Upper lobe of left lung (tissue), 6 donors: Measurements from ENCODE around the gene HSPB7. TPM values are rescaled to one million over a fixed set of nuclear protein-coding genes. Genes with fewer than 3 reads are reported as not detected.
"Not testable (repeated sequence)": the region's sequence is repeated elsewhere in the genome, so short reads cannot be mapped to it uniquely, and the experiment has no call there.

Source experiments
- ATAC-seq, 2 donors: fragments of 200-7000 bp; cut with Tn5 transposase; one replicate each; pipeline ENCODE4 v1.9.1; 2022; ENCODE audit warnings: mild to moderate bottlenecking in 2 of 2, moderate library complexity in 2 of 2; ENCODE audit not compliant: low FRiP score in 2 of 2
- DNase-seq, 2 donors: peaks; one replicate each; pipeline ENCODE4 v3.0.0-alpha.2; 2019 to 2020
- H3K27ac ChIP-seq, 4 donors: fragments of 200-600 bp; sonication (generic); one replicate each; pipeline ENCODE4 v1.5.1; 2016 to 2019
- H3K27me3 ChIP-seq, 4 donors: fragments of 200-600 bp; sonication (generic); one replicate each; pipeline ENCODE4 v1.5.1; 2017 to 2019
- H3K36me3 ChIP-seq, 4 donors: fragments of 200-600 bp; sonication (generic); one replicate each; pipeline ENCODE4 v1.5.1; 2016 to 2019
- H3K4me1 ChIP-seq, 4 donors: fragments of 200-600 bp; sonication (generic); one replicate each; pipeline ENCODE4 v1.5.1; 2018 to 2019
- H3K4me3 ChIP-seq, 4 donors: fragments of 200-600 bp; sonication (generic); one replicate each; pipeline ENCODE4 v1.5.1; 2017 to 2019; ENCODE audit warnings: mild to moderate bottlenecking in 2 of 4, moderate library complexity in 1 of 4
- H3K9me3 ChIP-seq, 4 donors: fragments of 200-600 bp; sonication (generic); one replicate each; pipeline ENCODE4 v1.5.1; 2018 to 2019
- CTCF ChIP-seq, 6 experiments: fragments of 450-650 bp in 4 of 6; fragments of 200-600 bp in 2 of 6; sonication (generic) in 2 of 6; IDR thresholded peaks; one replicate each; pipeline ENCODE4 v1.5.1; 2016 to 2019; ENCODE audit warnings: antibody characterized with exemption in 6 of 6
- EP300 ChIP-seq, 4 donors: sonication (generic); formaldehyde crosslinking; IDR thresholded peaks; one replicate each; pipeline ENCODE4 v1.5.1; 2017; ENCODE audit warnings: antibody characterized with exemption in 4 of 4, control low read depth in 2 of 4
- POLR2A ChIP-seq, 4 donors: fragments of 450-650 bp; IDR thresholded peaks; one replicate each; pipeline ENCODE4 v1.5.1; 2016 to 2017; ENCODE audit warnings: antibody characterized with exemption in 4 of 4, mild to moderate bottlenecking in 2 of 4
- POLR2AphosphoS5 ChIP-seq, 2 donors: sonication (generic); formaldehyde crosslinking; IDR thresholded peaks; one replicate each; pipeline ENCODE4 v1.5.1; 2017; ENCODE audit warnings: antibody characterized with exemption in 2 of 2
- WGBS, 2 donors: methylation state at CpG; one replicate each; pipeline ENCODE4 v1.1.5; 2017 to 2018; 5-methylcytosine and 5-hydroxymethylcytosine counted together
- total RNA-seq, 6 donors: library from RNA; depleted of rRNA in 4 of 6; stranded (reverse); fragments of >200 nt in 4 of 6; gene quantifications; one replicate each; pipeline versions ENCODE4 v1.1.0 to v1.2.1, GENCODE V29; 2016 to 2021
- donor health status: DM: no; HTN: no; CAD: no; lungs with moderate emphysema.
- donor health status: DM: no; HTN: yes; CAD: no; lungs with severe emphysema.

The HSPB7 gene
- total RNA-seq, 6 donors from 2014 or later = 1.0 to 9.2 (median 3.0) TPM

DNA sequence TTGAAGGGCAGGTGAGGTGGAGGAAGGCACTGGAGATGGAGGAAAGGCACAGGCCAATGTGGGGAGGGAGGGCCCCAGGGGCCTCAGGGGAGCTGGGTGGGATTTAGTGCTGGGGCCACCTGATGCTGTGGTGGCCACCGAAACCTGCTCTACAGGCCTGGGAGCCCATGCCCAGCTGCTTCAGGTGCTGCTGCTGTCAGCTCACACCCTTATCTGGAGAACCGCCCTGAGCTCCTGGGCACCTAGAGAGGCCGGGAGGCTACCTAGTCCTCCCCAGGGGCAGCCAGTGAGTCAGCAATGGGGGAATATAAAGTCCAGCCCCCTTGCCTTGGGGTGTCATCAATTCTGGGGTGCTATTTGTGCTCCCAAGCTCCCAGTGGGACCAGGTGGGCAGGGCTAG lies 43.4 kb upstream of the HSPB7 start:
- no peaks in the 10 kb centered on the region for H3K27me3 ChIP-seq
- H3K27ac ChIP-seq = no peak overlapping the region
- H3K4me1 ChIP-seq = peaks cover 0 to 5% (median 2%) of the 10 kb centered on the region in 4 donors
- no peak overlapping the region for H3K4me3 ChIP-seq
- TF ChIP-seq POLR2A (IDR thresholded peaks at IDR 0.05) (no peak), CTCF (IDR thresholded peaks at IDR 0.05) (no peak), POLR2AphosphoS5 (IDR thresholded peaks at IDR 0.05) (no peak), EP300 (IDR thresholded peaks at IDR 0.05) (no peak)
- ATAC-seq (no peak), DNase-seq (no peak)
- H3K9me3 ChIP-seq = no peaks in the 10 kb centered on the region
- WGBS, 2 donors = 79% methylated on average over 3 of the region's 3 CpGs; no CpG with 5 or more reads in 1 of the 2 donors
- no peaks in the 10 kb centered on the region for H3K36me3 ChIP-seq

- H3K27ac ChIP-seq, DNase-seq, H3K9me3 ChIP-seq, H3K27me3 ChIP-seq, H3K4me1 ChIP-seq, H3K4me3 ChIP-seq, ATAC-seq, H3K36me3 ChIP-seq: not testable (repeated sequence)
- WGBS, 2 donors = 76% methylated on average over 10 of the region's 20 CpGs; no CpG with 5 or more reads in 1 of the 2 donors
Measured at GRCh38 chr1:16058394-16059120, 40.7 kb upstream of the HSPB7 start.

DNA sequence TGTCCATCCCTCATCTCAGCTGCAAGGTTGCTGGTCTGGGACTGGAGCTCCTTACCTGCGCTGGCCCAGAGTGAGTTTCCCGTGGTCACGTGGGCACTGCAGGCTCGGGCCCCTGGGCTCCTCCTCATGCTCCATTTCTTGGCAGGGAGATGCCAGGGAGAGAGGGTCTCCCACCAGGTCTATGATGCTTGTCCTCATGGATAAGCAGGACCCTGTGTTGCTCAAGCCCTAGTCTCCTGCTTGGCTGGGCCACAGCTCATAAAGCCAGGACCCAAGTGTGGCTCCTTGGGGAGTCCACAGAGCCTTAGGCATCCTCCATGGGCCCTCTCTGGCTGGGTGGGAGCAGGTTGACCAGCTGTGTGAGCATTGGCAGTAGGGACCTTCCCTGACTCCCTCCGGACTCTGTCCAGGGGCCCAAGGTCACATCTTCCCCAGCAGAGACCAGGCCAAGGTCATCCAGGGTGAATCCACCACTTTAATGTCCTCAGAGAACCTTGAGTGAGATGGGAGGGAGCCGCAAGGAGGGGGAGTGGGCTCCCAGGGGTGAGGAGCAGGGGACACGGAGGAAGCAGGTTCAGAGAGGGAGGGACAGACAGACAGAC lies 39.6 kb upstream of the HSPB7 start:
- H3K27me3 ChIP-seq, DNase-seq, H3K4me1 ChIP-seq, H3K9me3 ChIP-seq, ATAC-seq, H3K4me3 ChIP-seq, H3K27ac ChIP-seq, H3K36me3 ChIP-seq: not testable (repeated sequence)
- WGBS, 2 donors = 76 to 84% methylated on average over 7 of the region's 7 CpGs

GRCh38 chr1:16056521-16056912 lies 38.7 kb upstream of the HSPB7 start:
- H3K36me3 ChIP-seq, H3K27ac ChIP-seq, H3K27me3 ChIP-seq, ATAC-seq, H3K4me1 ChIP-seq, H3K9me3 ChIP-seq, DNase-seq, H3K4me3 ChIP-seq: not testable (repeated sequence)
- WGBS, 2 donors = 68 to 78% methylated on average over 1 to 3 of the region's 4 CpGs

- TF ChIP-seq POLR2A (IDR thresholded peaks at IDR 0.05) = no peak
- TF ChIP-seq CTCF (IDR thresholded peaks at IDR 0.05) = peak; percentile 90 to 97 (median 93)
- Histone ChIP-seq H3K4me3 (no peak overlapping the region), H3K9me3 (no peaks in the 10 kb centered on the region), H3K27ac (no peak overlapping the region), H3K36me3 (no peaks in the 10 kb centered on the region), H3K27me3 (no peaks in the 10 kb centered on the region), H3K4me1 (peaks cover 0 to 10% (median 4%) of the 10 kb centered on the region in 4 donors)
- whole genome bisulfite sequencing, 2 donors = 38 to 73% methylated on average over 4 to 18 of the region's 18 CpGs
- DNase-seq (peak in 1 of 2 donors; percentile 89), ATAC-seq (peak; percentile 82 to 88)
Measured at GRCh38 chr1:16055613-16056520, 38.0 kb upstream of the HSPB7 start.
